Heart left ventricle (tissue), 16 donors: ENCODE data around the gene HTR4. TPM values are rescaled to one million over a fixed set of nuclear protein-coding genes. Genes with fewer than 3 reads are reported as not detected.
A peak's percentile ranks its signal among the peaks of the same experiment; 100 is the strongest.

Source experiments
- ATAC-seq, 4 donors: fragments of 200-7000 bp; cut with Tn5 transposase; one replicate each; pipeline ENCODE4 v1.9.1; 2020 to 2022; ENCODE audit warnings: moderate library complexity in 4 of 4, mild to moderate bottlenecking in 3 of 4, moderate number of reproducible peaks in 1 of 4
- DNase-seq, 5 donors: peaks; one replicate each; pipeline ENCODE4 v3.0.0-alpha.2; 2020
- H3K27ac ChIP-seq, 12 donors: fragments of 200-600 bp; sonication (generic) in 4 of 12; one replicate each; pipeline versions ENCODE4 v1.5.0 to v1.8.0; 2016 to 2022; ENCODE audit warnings: mild to moderate bottlenecking in 2 of 12
- H3K27me3 ChIP-seq, 9 donors: fragments of 200-600 bp; sonication (generic) in 2 of 9; one replicate each; pipeline versions ENCODE4 v1.5.1 to v1.8.0; 2016 to 2022; ENCODE audit warnings: mild to moderate bottlenecking in 3 of 9
- H3K36me3 ChIP-seq, 9 donors: fragments of 200-600 bp; sonication (generic) in 2 of 9; one replicate each; pipeline versions ENCODE4 v1.5.0 to v1.8.0; 2018 to 2022; ENCODE audit warnings: mild to moderate bottlenecking in 2 of 9
- H3K4me1 ChIP-seq, 12 donors: fragments of 200-600 bp; sonication (generic) in 4 of 12; one replicate each; pipeline versions ENCODE4 v1.5.0 to v1.8.0; 2016 to 2022; ENCODE audit warnings: mild to moderate bottlenecking in 3 of 12
- H3K4me3 ChIP-seq, 12 donors: fragments of 200-600 bp; sonication (generic) in 4 of 12; one replicate each; pipeline versions ENCODE4 v1.5.0 to v1.8.0; 2017 to 2022; ENCODE audit warnings: mild to moderate bottlenecking in 9 of 12, moderate library complexity in 4 of 12
- H3K9me3 ChIP-seq, 12 donors: fragments of 200-600 bp; sonication (generic) in 4 of 12; one replicate each; pipeline versions ENCODE4 v1.5.0 to v1.8.0; 2016 to 2022; ENCODE audit warnings: mild to moderate bottlenecking in 1 of 12
- CTCF ChIP-seq, 12 donors: fragments of 200-600 bp; sonication (generic) in 4 of 12; IDR thresholded peaks; one replicate each; pipeline versions ENCODE4 v1.5.0 to v1.8.0; 2018 to 2022; ENCODE audit warnings: antibody characterized with exemption in 12 of 12, mild to moderate bottlenecking in 5 of 12
- POLR2A ChIP-seq, 2 donors: fragments of 450-650 bp; IDR thresholded peaks; one replicate each; pipeline ENCODE4 v1.6.1; 2017; ENCODE audit warnings: antibody characterized with exemption in 2 of 2, mild to moderate bottlenecking in 2 of 2, moderate library complexity in 2 of 2
- WGBS, 4 donors: extraction: QIAGEN DNeasy Blood & Tissue Kit in 2 of 4; methylation state at CpG; one replicate each; pipeline versions ENCODE4 v1.1.5 to v1.1.7; 2013 to 2018; 5-methylcytosine and 5-hydroxymethylcytosine counted together
- intact Hi-C, 10 donors: fragments of 100-400 bp; cut with DNase I; formaldehyde crosslinking; loops; one replicate each; pipeline versions ENCODE4 v1.11.1 to v1.14.2; 2022
- polyA plus RNA-seq, 2 donors: library from polyadenylated mRNA; stranded (reverse); fragments of 200-250 nt; gene quantifications; one replicate each; pipeline ENCODE4 v1.2.3, GENCODE V29; 2013
- total RNA-seq, 9 donors: library from RNA; depleted of rRNA in 2 of 9; stranded (reverse); fragments of >200 nt in 2 of 9; fragmentation: NEBNext Ultra II Directional in 3 of 9; extraction: Animal tissue kit (Norgen Biotek cat#: 25700) in 3 of 9; gene quantifications; one replicate each; pipeline versions ENCODE4 v1.1.0 to v1.2.4, GENCODE V29; 2016 to 2023
- donor health status: ischemic (EF 13 %, LVEDD 7.1; RV severe dilation, severe dysfunction).
- donor health status: healthy with polysubstance abuse.
- donor health status: DM: no; HTN: yes; CAD: no.
- donor health status: DM: no; HTN: no; CAD: no.
- donor health status: ischemic (EF 25% LVEDD 6.9; RV normal size, moderate dysfunction).
- donor health status: ischemic (EF 25% LVEDD 5.7; RV mildly dilated, moderate dysfunction).
- donor health status: healthy.
- donor health status: DM: yes; HTN: yes; CAD: no.
- donor health status: ischemic (EF 35%, LVEDD 5.7; RV mildly dilated, moderate dysfunction).
- donor health status: nonischemic (EF 11% LVEDD 7.7; RV severe dilation, severe dysfunction).
- donor health status: DM: yes; HTN: yes; CAD: no.
- donor health status: PGD.
- donor health status: ischemic (EF 29% LVEDD 5.4; RV normal size, mild dysfunction).
- donor health status: nonischemic (EF 23%, LVEDD 6.1; RV moderate dilation, normal function).

The HTR4 gene
- total and polyA plus RNA-seq, 11 donors = 0.11 to 1.6 (median 0.27) TPM; not detected in 4

- peak; percentile 63 to 80 (median 73) for ATAC-seq
- no peak overlapping the region for H3K27ac ChIP-seq
- H3K4me3 ChIP-seq = no peak overlapping the region
- H3K36me3 ChIP-seq = peaks cover 0 to 96% (median 72%) of the 10 kb centered on the region in 9 donors
- TF ChIP-seq CTCF (IDR thresholded peaks at IDR 0.05) (no peak), POLR2A (IDR thresholded peaks at IDR 0.05) (no peak)
- WGBS, 4 donors = 62 to 70% (median 66%) methylated on average over 3 of the region's 3 CpGs
- H3K4me1 ChIP-seq = peaks cover 0 to 5% (median 0%) of the 10 kb centered on the region in 12 donors
- H3K27me3 ChIP-seq = no peaks in the 10 kb centered on the region
- intact Hi-C loops = no loop called here
- no peaks in the 10 kb centered on the region for H3K9me3 ChIP-seq
- DNase-seq = no peak
Measured at GRCh38 chr5:148433826-148434225, 220.5 kb downstream of the HTR4 start.

Other genes with a start within 250 kb of the HTR4 start
- gene ADRB2, start 172.1 kb upstream of the HTR4 start, total RNA-seq = 1 to 10 TPM; 3.4 to 8.3 (median 6.2) TPM
- 1 to 10 TPM; 1.8 to 4.4 TPM for gene ADRB2, start 172.1 kb upstream of the HTR4 start, polyA plus RNA-seq